Transverse colon (tissue), 4 donors: ENCODE data around the gene MUC5B. TPM values are rescaled to one million over a fixed set of nuclear protein-coding genes. Genes with fewer than 3 reads are reported as not detected.

Source experiments
- DNase-seq: peaks from one replicate; pipeline ENCODE4 v3.0.0-alpha.2; 2019
- H3K27ac ChIP-seq, 4 donors: fragments of 200-600 bp; sonication (generic); 2 replicates each; pipeline ENCODE4 v1.5.1; 2016 to 2018; ENCODE audit warnings: inconsistent platforms in 4 of 4
- H3K27me3 ChIP-seq: fragments of 200-600 bp; sonication (generic); 2 replicates; pipeline ENCODE4 v1.5.1; 2017; ENCODE audit warnings: inconsistent platforms
- H3K36me3 ChIP-seq, 4 donors: fragments of 200-600 bp; sonication (generic); 2 replicates each; pipeline ENCODE4 v1.5.1; 2017 to 2019; ENCODE audit warnings: inconsistent platforms in 4 of 4
- H3K4me1 ChIP-seq, 4 donors: fragments of 200-600 bp; sonication (generic); 2 replicates each; pipeline ENCODE4 v1.5.1; 2017 to 2020; ENCODE audit warnings: inconsistent platforms in 4 of 4
- H3K4me3 ChIP-seq, 4 donors: fragments of 200-600 bp; sonication (generic); 1 replicate in 1 of 4; 2 replicates in 3 of 4; pipeline versions ENCODE4 v1.5.1 to v1.6.1; 2017 to 2019; ENCODE audit warnings: inconsistent platforms in 4 of 4
- H3K9me3 ChIP-seq, 2 donors: fragments of 200-600 bp; sonication (generic); 2 replicates each; pipeline ENCODE4 v1.5.1; 2017 to 2019; ENCODE audit warnings: inconsistent platforms in 2 of 2
- EP300 ChIP-seq: sonication (generic); formaldehyde crosslinking; IDR thresholded peaks from one replicate; pipeline ENCODE4 v1.6.1; 2017; ENCODE audit warnings: antibody characterized with exemption, low read depth
- POLR2A ChIP-seq: fragments of 450-650 bp; IDR thresholded peaks from one replicate; pipeline ENCODE4 v1.6.1; 2016; ENCODE audit warnings: antibody characterized with exemption, mild to moderate bottlenecking, moderate library complexity
- POLR2AphosphoS5 ChIP-seq, 3 donors: sonication (generic); formaldehyde crosslinking; IDR thresholded peaks; one replicate each; pipeline ENCODE4 v1.6.1; 2016; ENCODE audit warnings: antibody characterized with exemption in 3 of 3
- WGBS, 2 donors: methylation state at CpG; one replicate each; pipeline ENCODE4 v1.1.5; 2018; ENCODE audit warnings: low coverage in 1 of 2; 5-methylcytosine and 5-hydroxymethylcytosine counted together
- in situ Hi-C, 4 donors: fragments of 200-750 bp; cut with MboI; loops; one replicate each; pipeline versions ENCODE4 v1.15.0 to v1.15.1; 2017; ENCODE audit warnings: low sequenced_read_pairs in 3 of 4, low pct_ligation_motif_present in 1 of 4, low pct_unique_long_range_greater_than_20kb in 1 of 4
- intact Hi-C: fragments of 100-400 bp; cut with DNase I; formaldehyde crosslinking; loops from one replicate; pipeline ENCODE4 v1.15.1; 2023; ENCODE audit warnings: low total_unique reads
- total RNA-seq, 4 donors: library from RNA; depleted of rRNA; stranded (reverse); fragments of >200 nt; gene quantifications; one replicate each; pipeline ENCODE4 v1.1.0, GENCODE V29; 2016
- TF ChIP-seq, protein P1 (sequence below), 5 experiments: fragments of 200-600 bp in 3 of 5; fragments of 450-650 bp in 2 of 5; sonication (generic) in 3 of 5; IDR thresholded peaks; 1 replicate in 2 of 5; 2 replicates in 3 of 5; pipeline ENCODE4 v1.5.1; 2016 to 2017; ENCODE audit warnings: antibody characterized with exemption in 5 of 5, inconsistent platforms in 3 of 5, mild to moderate bottlenecking in 2 of 5, moderate library complexity in 1 of 5

The MUC5B gene
- total RNA-seq, 4 donors from 2014 or later = 58.0 to 825 (median 85.6) TPM

DNA sequence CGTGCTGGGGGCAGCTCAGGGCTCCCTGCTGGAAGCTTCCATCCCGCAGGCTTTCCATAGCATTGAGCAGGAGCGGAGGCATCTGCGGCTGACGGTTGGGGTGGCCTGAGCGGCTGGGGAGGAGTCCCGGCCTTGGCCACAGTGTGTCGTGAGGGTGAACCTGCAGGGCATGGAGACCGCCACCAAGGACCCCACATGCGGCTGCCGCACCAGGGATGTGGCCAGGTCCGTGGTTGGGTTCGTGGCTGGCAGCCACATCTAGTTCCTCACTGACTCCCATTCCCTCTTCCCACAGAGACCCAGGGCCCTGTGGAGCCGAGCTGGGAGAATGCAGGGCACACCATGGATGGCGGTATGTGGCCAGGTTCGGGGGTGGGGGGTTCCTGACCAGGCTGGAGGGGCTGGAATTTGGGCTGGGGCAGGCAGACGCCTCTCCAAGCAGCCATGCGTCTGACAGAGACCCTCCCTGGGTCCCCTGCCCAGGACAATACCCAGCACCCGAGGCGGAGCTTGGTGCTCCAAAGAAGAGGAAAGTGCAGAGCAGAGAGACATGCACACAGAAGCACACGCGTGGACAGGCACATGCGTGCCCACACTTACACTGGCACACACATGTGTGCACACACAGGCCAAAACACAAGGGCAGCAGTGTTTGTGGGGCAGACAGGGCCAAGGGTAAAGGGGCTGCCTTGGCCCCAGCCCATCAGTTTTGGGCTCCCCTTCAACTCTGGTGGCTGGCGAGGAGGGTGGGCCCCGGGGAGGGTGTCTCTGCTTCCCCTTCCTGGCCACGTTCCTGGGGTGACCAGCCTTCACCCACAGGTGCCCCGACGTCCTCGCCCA, 2.7 kb downstream of the MUC5B start:
- no peaks in the 10 kb centered on the region for H3K36me3 ChIP-seq
- intact Hi-C loops = no loop called here
- peaks cover 16% of the 10 kb centered on the region for H3K27me3 ChIP-seq
- WGBS, 2 donors = 80 to 81% methylated on average over 4 to 27 of the region's 29 CpGs
- no peaks in the 10 kb centered on the region for H3K9me3 ChIP-seq
- DNase-seq = peak; percentile 7
- TF ChIP-seq POLR2A (no peak), EP300 (no peak), POLR2AphosphoS5 (IDR thresholded peaks at IDR 0.05) (no peak)
- TF ChIP-seq, protein P1, sequence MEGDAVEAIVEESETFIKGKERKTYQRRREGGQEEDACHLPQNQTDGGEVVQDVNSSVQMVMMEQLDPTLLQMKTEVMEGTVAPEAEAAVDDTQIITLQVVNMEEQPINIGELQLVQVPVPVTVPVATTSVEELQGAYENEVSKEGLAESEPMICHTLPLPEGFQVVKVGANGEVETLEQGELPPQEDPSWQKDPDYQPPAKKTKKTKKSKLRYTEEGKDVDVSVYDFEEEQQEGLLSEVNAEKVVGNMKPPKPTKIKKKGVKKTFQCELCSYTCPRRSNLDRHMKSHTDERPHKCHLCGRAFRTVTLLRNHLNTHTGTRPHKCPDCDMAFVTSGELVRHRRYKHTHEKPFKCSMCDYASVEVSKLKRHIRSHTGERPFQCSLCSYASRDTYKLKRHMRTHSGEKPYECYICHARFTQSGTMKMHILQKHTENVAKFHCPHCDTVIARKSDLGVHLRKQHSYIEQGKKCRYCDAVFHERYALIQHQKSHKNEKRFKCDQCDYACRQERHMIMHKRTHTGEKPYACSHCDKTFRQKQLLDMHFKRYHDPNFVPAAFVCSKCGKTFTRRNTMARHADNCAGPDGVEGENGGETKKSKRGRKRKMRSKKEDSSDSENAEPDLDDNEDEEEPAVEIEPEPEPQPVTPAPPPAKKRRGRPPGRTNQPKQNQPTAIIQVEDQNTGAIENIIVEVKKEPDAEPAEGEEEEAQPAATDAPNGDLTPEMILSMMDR (IDR thresholded peaks at IDR 0.05) = no peak
- in situ Hi-C loops = no loop called here
- H3K4me3 ChIP-seq = peak overlapping the region in 1 of 4 donors; percentile 34
- H3K4me1 ChIP-seq = peaks cover 0 to 50% (median 43%) of the 10 kb centered on the region in 4 donors
- H3K27ac ChIP-seq = peak overlapping the region in 2 of 4 donors; percentile 79 to 94

DNA sequence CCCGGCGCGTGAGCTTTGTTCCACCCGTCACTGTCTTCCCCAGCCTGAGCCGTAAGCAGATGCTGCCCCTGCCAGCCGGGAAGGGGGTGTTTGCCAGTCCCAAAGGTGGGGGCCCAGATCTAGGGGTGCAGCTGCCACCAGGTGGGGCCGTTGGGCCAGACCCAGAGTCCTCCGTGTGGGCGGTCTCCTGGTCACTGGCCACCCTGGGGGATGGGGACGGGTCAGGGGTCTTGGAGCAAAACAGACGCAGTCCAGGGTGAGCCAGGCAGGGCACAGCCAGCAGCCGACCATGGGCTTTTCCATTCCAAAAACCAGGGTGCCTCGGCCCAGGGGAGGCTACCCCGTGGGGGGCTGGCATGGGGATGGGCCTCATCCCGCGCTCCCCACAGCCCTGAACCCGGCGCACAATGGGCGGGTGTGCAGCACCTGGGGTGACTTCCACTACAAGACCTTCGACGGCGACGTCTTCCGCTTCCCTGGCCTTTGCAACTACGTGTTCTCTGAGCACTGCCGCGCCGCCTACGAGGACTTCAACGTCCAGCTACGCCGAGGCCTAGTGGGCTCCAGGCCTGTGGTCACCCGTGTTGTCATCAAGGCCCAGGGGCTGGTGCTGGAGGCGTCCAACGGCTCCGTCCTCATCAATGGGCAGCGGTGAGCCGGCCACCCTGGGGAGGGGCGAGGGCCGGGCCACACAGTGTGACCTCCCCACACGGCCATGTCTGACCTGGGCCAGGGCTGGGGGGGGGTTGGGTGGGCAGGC, 3.5 kb downstream of the MUC5B start:
- peaks cover 16% of the 10 kb centered on the region for H3K27me3 ChIP-seq
- H3K4me3 ChIP-seq = no peak overlapping the region
- DNase-seq = peak; percentile 17
- 77% methylated on average over 40 of the region's 41 CpGs; no CpG with 5 or more reads in 1 of the 2 donors for WGBS, 2 donors
- H3K27ac ChIP-seq = peak overlapping the region in 1 of 4 donors; percentile 6
- in situ Hi-C loops = no loop called here
- intact Hi-C loops = no loop called here
- TF ChIP-seq, protein P1 (IDR thresholded peaks at IDR 0.05) = no peak
- TF ChIP-seq POLR2AphosphoS5 (IDR thresholded peaks at IDR 0.05) = peak in 1 of 3 donors; percentile 6
- H3K9me3 ChIP-seq = no peaks in the 10 kb centered on the region
- H3K4me1 ChIP-seq = peaks cover 0 to 49% (median 37%) of the 10 kb centered on the region in 4 donors
- no peaks in the 10 kb centered on the region for H3K36me3 ChIP-seq

DNA sequence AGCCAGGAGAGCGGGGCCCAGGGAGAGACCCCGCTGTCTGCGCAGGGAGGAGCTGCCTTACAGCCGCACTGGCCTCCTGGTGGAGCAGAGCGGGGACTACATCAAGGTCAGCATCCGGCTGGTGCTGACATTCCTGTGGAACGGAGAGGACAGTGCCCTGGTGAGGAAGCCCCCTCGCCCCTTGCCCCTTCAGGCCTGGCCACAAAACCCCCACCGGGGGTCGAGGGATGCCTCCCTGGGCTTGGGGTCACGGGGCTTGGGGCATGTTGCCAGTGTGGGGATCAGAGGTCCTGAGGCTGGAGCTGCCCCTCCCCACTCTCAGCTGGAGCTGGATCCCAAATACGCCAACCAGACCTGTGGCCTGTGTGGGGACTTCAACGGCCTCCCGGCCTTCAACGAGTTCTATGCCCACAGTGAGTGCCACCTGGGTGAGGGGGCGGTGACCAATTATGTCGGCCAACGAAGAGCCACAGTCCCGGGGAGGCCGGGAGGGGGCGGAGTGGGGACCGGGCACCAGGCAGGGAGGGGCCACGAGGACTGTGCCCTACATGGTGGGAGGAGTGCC, 4.2 kb downstream of the MUC5B start:
- H3K4me3 ChIP-seq = no peak overlapping the region
- peak; percentile 8 for DNase-seq
- WGBS, 2 donors = 52% methylated on average over 19 of the region's 23 CpGs; no CpG with 5 or more reads in 1 of the 2 donors
- intact Hi-C loops = no loop called here
- H3K4me1 ChIP-seq = peaks cover 0 to 47% (median 35%) of the 10 kb centered on the region in 4 donors
- peak overlapping the region in 1 of 4 donors; percentile 6 for H3K27ac ChIP-seq
- in situ Hi-C loops = no loop called here
- H3K36me3 ChIP-seq = no peaks in the 10 kb centered on the region
- TF ChIP-seq EP300 (no peak), POLR2A (no peak), POLR2AphosphoS5 (IDR thresholded peaks at IDR 0.05) (no peak)
- TF ChIP-seq, protein P1 (IDR thresholded peaks at IDR 0.05) = no peak
- H3K27me3 ChIP-seq = peaks cover 12% of the 10 kb centered on the region
- H3K9me3 ChIP-seq = no peaks in the 10 kb centered on the region

DNA sequence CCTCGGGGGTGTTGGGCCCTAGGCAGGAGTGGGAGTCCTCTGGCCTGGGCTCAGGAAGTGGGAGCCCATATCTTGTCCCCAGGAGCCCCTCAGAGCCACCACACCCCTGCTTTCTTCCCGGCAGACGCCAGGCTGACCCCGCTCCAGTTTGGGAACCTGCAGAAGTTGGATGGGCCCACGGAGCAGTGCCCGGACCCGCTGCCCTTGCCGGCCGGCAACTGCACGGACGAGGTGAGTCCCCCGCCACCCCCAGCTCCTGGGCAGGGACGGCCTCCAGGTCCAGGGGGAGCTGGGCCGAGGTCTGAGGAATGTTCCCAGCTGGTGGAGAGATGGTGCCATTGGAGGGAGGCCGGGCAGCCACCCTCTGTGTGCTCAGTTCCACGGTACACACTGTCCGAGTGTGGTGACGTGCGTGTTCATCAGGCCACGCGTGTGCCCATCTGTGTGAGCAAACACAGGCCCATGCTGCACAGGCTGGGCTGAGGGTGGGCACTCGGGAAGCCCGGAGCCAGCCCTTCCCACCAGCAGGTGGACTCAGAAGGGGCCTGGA, 4.8 kb downstream of the MUC5B start:
- in situ Hi-C loops = no loop called here
- WGBS, 2 donors = 82% methylated on average over 21 of the region's 23 CpGs; no CpG with 5 or more reads in 1 of the 2 donors
- H3K27me3 ChIP-seq = peaks cover 10% of the 10 kb centered on the region

More for the DNA sequence above, 4.8 kb downstream of the MUC5B start:
- H3K4me1 ChIP-seq = peaks cover 0 to 43% (median 31%) of the 10 kb centered on the region in 4 donors
- TF ChIP-seq EP300 (no peak), POLR2AphosphoS5 (IDR thresholded peaks at IDR 0.05) (no peak), POLR2A (no peak)
- TF ChIP-seq, protein P1 (IDR thresholded peaks at IDR 0.05) = no peak
- no peak overlapping the region for H3K27ac ChIP-seq
- H3K9me3 ChIP-seq = no peaks in the 10 kb centered on the region
- intact Hi-C loops = no loop called here
- peak; percentile 6 for DNase-seq
- no peak overlapping the region for H3K4me3 ChIP-seq
- H3K36me3 ChIP-seq = no peaks in the 10 kb centered on the region
